ENCODE data around the gene ARHGEF4.

ARHGEF4 gene

DNA sequence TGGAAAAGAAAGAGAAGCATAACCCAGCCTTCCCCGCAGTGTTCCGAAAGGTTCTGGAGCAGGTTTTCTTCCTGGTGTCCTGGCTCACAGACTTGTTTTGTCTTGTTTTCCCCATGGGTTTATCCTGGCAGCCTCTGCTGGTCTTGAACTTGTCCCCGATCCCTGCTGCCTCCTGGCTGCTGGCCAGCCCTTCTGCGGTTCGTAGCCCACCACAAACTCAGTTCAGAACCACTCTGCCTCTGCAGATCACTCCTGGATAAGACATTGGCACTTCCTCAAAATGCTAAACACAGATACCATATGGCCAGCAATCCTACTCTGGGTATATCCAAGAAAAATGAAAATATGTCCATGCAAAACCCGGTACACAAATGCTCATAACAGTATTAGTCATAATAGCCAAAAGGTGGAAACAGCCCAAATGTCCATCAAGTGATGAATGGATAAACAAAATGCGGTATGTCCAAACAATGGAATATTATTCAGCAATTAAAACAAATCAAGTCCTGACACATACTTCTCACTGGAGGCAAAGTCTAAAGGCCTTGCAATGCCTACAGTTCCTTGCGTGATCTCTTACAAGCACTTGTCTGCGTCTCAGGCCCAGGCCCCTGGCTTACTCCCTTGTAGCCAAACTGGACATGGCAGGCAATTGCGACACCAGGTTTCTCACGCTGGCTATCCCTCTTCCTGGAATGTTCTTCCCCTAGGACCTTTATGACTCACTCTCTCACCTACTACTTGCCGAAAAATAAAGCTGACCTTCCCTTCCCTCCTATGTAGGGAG lies 28.0 kb upstream of the ARHGEF4 start:
- DNase-seq (ENCODE audit: insufficient read length, low spot score) (no peak), FAIRE-seq (no peak)
- no peak for TF ChIP-seq POLR2A (IDR thresholded peaks at IDR 0.05; ENCODE audit: low read depth, low read length)

- no peak for FAIRE-seq
- TF ChIP-seq POLR2A (IDR thresholded peaks at IDR 0.05; ENCODE audit: low read depth, low read length), result no peak
- no peak for DNase-seq (ENCODE audit: insufficient read length, low spot score)
Measured at GRCh38 chr2:130810490-130810889, 26.2 kb upstream of the ARHGEF4 start.

DNA sequence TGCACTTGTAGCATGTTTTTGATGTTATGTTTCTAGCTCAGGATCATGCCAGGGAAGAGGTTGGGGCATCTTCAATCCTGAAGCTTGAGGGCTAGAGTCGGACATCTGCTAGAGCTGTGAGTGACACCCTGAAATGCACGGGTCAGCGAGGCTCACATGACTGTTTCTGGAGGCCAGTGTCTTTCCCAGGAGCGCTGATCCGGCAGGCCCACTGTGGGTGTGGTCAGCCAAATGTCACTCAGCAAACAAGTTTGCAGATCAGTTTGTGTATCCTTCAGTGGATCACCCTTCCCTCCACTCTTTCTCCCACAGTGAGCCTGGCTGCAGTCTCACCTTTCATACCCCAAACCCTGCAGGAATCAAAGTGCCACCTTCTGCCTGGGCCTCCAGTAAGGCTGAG lies 23.0 kb upstream of the ARHGEF4 start:
- DNase-seq (ENCODE audit: insufficient read length, low spot score) (no peak), FAIRE-seq (no peak)
- TF ChIP-seq POLR2A (IDR thresholded peaks at IDR 0.05; ENCODE audit: low read depth, low read length), result no peak

DNA sequence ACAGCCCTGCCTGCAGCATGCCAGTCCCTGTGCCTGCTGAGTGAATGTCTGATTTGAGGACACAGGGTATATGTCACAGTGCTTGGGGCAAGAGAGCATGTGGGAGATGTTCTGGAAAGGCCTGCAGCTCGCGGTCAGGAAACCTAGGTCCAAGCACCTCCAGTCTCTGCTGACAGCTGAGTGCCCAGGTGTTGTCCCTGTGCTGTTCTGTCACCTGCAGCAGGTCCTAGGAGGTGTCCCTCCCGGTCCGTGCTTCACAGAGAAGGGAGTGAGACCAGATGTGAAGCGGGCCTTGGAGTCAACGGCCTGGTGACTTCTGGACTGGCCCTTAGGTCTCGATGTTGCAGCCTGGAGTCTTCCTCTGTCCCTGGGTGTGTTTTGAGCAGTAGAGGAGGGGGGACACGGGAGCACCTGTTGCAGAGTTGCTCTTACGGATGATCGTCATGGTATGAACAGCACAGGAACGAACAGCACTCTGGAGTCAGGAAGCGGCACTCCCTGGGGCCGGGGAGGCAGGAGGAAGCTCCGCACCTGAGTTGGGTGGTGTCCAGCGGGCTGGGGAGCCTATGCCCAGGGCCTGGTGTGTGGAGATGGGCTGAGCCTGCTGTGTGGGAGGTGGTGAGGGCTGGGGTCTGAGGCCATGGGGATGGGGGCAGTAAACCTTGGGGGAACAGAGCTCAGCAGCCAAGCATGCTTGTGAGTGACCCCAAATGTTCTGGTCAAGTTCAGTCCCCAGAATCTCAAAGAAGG lies 21.6 kb upstream of the ARHGEF4 start:
- FAIRE-seq (no peak), DNase-seq (ENCODE audit: insufficient read length, low spot score) (no peak)
- TF ChIP-seq POLR2A (IDR thresholded peaks at IDR 0.05; ENCODE audit: low read depth, low read length), result no peak

GRCh38 chr2:130818809-130819208 lies 17.9 kb upstream of the ARHGEF4 start:
- FAIRE-seq (no peak), DNase-seq (ENCODE audit: insufficient read length, low spot score) (no peak)
- no peak for TF ChIP-seq POLR2A (IDR thresholded peaks at IDR 0.05; ENCODE audit: low read depth, low read length)

DNA sequence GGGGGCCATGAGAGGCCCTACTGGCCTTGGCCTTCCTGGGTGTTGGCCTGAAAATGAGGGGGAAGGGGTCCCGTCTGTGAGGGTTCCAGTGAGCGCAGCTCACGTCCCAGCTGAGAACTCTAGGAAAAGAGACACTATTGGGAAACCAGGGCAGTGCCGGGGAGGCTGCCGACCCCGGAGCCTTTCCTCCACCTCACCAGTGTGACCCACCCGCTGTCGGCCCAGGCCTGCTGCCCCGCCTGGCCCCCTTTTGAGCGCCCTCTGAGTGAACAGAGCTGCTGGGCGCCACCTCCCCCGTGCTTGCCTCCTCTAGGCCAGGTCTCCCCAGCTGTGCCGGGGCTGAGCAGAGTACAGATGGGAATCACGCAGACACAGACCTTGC lies 17.5 kb upstream of the ARHGEF4 start:
- FAIRE-seq (no peak), DNase-seq (ENCODE audit: insufficient read length, low spot score) (no peak)
- no peak for TF ChIP-seq POLR2A (IDR thresholded peaks at IDR 0.05; ENCODE audit: low read depth, low read length)

DNA sequence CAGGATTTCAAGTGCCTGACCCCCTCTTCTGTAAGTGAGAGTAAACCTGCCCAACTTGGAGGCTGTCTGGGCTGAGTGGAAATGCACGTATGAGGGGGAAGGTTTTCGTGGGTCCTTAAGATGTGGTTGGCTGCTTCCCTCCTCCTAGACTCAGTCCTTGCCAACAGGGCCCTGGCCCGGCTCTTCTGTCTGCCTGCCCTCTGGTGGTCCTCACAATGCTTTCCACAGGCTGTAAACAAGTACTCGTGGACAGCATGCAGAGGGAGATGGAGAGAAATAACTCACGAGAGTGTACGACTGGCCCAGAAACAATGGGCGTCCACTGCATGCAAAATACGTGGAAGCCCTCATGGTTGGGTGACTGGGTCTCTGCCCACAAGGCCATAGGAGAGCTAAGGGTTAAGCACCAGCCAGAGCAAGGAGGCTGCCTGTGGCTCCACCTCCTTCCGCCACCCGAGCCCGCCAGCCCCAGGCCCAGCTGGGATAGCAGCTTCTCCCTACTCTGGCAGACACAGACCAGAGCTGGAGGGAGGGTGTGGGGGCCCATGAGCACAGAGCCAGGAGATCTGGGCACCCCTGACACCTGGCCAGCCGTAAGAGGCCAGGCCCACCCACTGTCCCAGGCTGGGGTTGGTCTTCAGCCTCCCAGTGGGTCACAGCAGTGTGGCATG lies 17.0 kb upstream of the ARHGEF4 start:
- DNase-seq (ENCODE audit: insufficient read length, low spot score) (no peak), FAIRE-seq (no peak)
- no peak for TF ChIP-seq POLR2A (IDR thresholded peaks at IDR 0.05; ENCODE audit: low read depth, low read length)

- no peak for TF ChIP-seq POLR2A (IDR thresholded peaks at IDR 0.05; ENCODE audit: low read depth, low read length)
- FAIRE-seq, result no peak
- DNase-seq (ENCODE audit: insufficient read length, low spot score), result no peak
Measured at GRCh38 chr2:130820279-130820861, 16.3 kb upstream of the ARHGEF4 start.

DNA sequence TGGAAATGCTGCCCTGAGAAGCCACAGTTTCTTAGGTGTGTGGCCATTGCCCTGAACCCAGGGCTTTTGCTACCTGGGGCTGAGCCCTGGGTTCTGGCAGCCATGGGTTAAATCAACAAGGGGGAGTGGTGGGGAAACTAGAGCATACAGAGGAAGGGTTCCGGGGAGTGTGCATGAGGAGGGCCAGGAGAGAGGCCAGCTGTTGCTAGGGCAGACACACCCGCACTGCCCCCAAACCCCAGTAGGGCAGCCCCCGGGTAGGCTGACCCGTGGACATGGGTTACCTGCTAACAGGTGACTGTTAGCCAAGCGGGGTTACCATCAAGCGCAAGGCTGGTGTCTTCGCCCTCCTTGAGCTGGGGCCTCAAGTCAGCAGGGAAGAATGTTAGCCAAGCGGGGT lies 14.8 kb upstream of the ARHGEF4 start:
- TF ChIP-seq POLR2A (IDR thresholded peaks at IDR 0.05; ENCODE audit: low read depth, low read length), result no peak
- no peak for FAIRE-seq
- no peak for DNase-seq (ENCODE audit: insufficient read length, low spot score)

GRCh38 chr2:130822766-130823165 lies 13.9 kb upstream of the ARHGEF4 start:
- FAIRE-seq (no peak), DNase-seq (ENCODE audit: insufficient read length, low spot score) (no peak)
- no peak for TF ChIP-seq POLR2A (IDR thresholded peaks at IDR 0.05; ENCODE audit: low read depth, low read length)

DNA sequence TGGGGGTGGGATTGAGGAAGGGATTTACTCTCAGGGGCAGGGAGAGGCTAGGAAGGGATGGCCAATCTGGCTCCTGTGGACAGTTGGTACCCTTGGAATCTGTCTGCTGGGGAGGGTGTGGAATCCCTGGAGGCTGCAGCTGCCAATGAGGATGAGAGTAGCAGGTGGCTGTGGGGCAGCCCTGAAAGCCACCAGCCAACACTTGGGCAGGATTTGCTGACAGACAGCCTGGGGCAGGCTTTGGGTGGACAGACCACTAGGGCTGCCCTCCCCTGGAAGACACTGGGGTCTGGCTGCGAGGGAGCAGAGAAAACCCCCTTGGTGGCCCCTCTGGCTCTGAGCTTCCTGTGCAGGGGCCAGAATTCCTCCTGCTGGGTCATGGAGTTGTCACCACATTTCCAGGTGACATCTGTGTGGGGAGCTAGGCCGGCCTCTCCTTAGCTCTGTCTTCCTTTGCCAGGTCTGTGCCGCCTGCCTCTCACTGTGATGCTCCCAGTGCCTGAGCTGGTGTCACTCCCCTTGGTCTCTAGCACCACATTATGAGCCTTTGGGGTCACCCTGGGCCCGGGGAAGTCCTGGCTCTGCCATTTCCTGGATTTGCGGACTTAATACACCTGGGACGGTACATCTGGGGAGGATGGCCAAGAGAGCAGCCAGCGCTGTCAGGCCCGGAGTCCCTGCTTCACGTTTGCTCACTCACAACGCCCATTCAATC lies 13.4 kb upstream of the ARHGEF4 start:
- TF ChIP-seq POLR2A (IDR thresholded peaks at IDR 0.05; ENCODE audit: low read depth, low read length), result no peak
- FAIRE-seq (no peak), DNase-seq (ENCODE audit: insufficient read length, low spot score) (no peak)

DNA sequence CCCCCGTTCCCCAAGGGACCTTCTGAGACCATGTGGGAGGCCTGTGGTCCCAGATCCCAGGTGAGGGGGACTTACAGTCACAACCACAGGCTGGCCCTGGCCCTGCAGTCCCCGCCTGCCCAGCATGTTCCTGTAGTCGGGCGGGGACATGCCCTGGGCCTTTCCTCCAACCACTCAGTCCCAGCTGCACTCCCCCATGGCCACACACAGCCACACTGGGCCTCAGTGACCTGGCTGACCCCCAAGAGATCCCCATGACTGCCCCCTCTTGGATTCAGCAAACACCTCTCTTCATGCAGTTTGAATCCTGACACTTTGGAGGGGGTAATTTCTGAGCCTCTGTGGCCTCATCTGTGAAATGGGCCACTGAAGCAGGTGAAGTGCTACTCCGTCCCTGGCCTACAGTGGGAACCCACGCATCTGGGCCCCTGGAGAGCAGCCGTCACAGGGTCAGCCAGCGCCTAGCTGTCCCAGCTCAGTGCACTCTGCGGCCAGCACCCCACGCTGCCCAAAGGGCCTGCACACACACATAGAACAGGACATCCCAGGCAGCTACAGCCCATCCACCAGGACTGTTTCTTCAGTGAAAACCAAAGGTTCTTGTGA lies 12.7 kb upstream of the ARHGEF4 start:
- no peak for DNase-seq (ENCODE audit: insufficient read length, low spot score)
- no peak for FAIRE-seq
- TF ChIP-seq POLR2A (IDR thresholded peaks at IDR 0.05; ENCODE audit: low read depth, low read length), result no peak

GRCh38 chr2:130824492-130825061 lies 12.1 kb upstream of the ARHGEF4 start:
- TF ChIP-seq POLR2A (IDR thresholded peaks at IDR 0.05; ENCODE audit: low read depth, low read length), result no peak
- FAIRE-seq, result peak; percentile 92
- peak; percentile 88 for DNase-seq (ENCODE audit: insufficient read length, low spot score)

Data from H54 (cell line).